Liver (tissue), 9 donors: ENCODE results near the gene C22orf23. TPM values are rescaled to one million over a fixed set of nuclear protein-coding genes. Genes with fewer than 3 reads are reported as not detected.

ENCODE experiments used
- DNase-seq: peaks from one replicate; pipeline ENCODE4 v3.0.0-alpha.2; 2017; ENCODE audit warnings: low spot score
- H3K27ac ChIP-seq, 2 donors: one replicate each; pipeline ENCODE4 v1.7.0; 2013; ENCODE audit warnings: inconsistent platforms in 2 of 2, low read length in 2 of 2, control low read depth in 1 of 2, low read depth in 1 of 2, mild to moderate bottlenecking in 1 of 2
- H3K27me3 ChIP-seq, 4 donors: one replicate each; pipeline versions ENCODE4 v1.6.1 to v1.7.0; 2013; ENCODE audit warnings: low read length in 3 of 4, inconsistent platforms in 1 of 4, mild to moderate bottlenecking in 1 of 4, moderate library complexity in 1 of 4; ENCODE audit not compliant: control insufficient read depth in 4 of 4, insufficient read depth in 4 of 4
- H3K36me3 ChIP-seq, 4 donors: one replicate each; pipeline versions ENCODE4 v1.6.1 to v1.7.0; 2013; ENCODE audit warnings: low read length in 3 of 4, mild to moderate bottlenecking in 3 of 4, low read depth in 1 of 4, moderate library complexity in 1 of 4; ENCODE audit not compliant: control insufficient read depth in 4 of 4, insufficient read depth in 3 of 4
- H3K4me1 ChIP-seq, 4 donors: one replicate each; pipeline versions ENCODE4 v1.6.1 to v1.7.0; 2013; ENCODE audit warnings: low read length in 3 of 4, mild to moderate bottlenecking in 3 of 4, moderate library complexity in 1 of 4; ENCODE audit not compliant: control insufficient read depth in 4 of 4, insufficient read depth in 4 of 4
- H3K4me3 ChIP-seq, 3 donors: one replicate each; pipeline versions ENCODE4 v1.6.1 to v1.7.0; 2013; ENCODE audit warnings: low read length in 3 of 3, control low read depth in 1 of 3, low read depth in 1 of 3, mild to moderate bottlenecking in 1 of 3
- H3K9ac ChIP-seq, 2 donors: one replicate each; pipeline ENCODE4 v1.7.0; 2013; ENCODE audit warnings: low read length in 2 of 2, mild to moderate bottlenecking in 2 of 2, moderate library complexity in 2 of 2, control low read depth in 1 of 2, low read depth in 1 of 2
- H3K9me3 ChIP-seq, 4 donors: one replicate each; pipeline versions ENCODE4 v1.6.1 to v1.7.0; 2013; ENCODE audit warnings: low read length in 3 of 4; ENCODE audit not compliant: control insufficient read depth in 4 of 4
- FOXA1 ChIP-seq: IDR thresholded peaks from 2 replicates; pipeline ENCODE4 v1.6.1; 2016; ENCODE audit warnings: antibody characterized with exemption
- FOXA2 ChIP-seq: IDR thresholded peaks from 2 replicates; pipeline ENCODE4 v1.6.1; 2016; ENCODE audit warnings: antibody characterized with exemption
- GABPA ChIP-seq, 2 donors: IDR thresholded peaks in 1 of 2; conservative IDR thresholded peaks in 1 of 2; 2 replicates each; pipeline ENCODE4 v1.6.1; 2016; ENCODE audit warnings: antibody characterized with exemption in 2 of 2, mild to moderate bottlenecking in 1 of 2, moderate library complexity in 1 of 2
- HNF4A ChIP-seq, 2 donors: conservative IDR thresholded peaks; 2 replicates each; pipeline ENCODE4 v1.6.1; 2016; ENCODE audit warnings: antibody characterized with exemption in 2 of 2, mild to moderate bottlenecking in 2 of 2
- HNF4G ChIP-seq: IDR thresholded peaks from 2 replicates; pipeline ENCODE4 v1.6.1; 2016; ENCODE audit warnings: antibody characterized with exemption
- JUND ChIP-seq, 2 donors: IDR thresholded peaks; 2 replicates each; pipeline ENCODE4 v1.6.1; 2016; ENCODE audit warnings: antibody characterized with exemption in 2 of 2
- NR2F2 ChIP-seq: IDR thresholded peaks from 2 replicates; pipeline ENCODE4 v1.6.1; 2016; ENCODE audit warnings: antibody characterized with exemption
- RAD21 ChIP-seq, 2 donors: IDR thresholded peaks; 2 replicates each; pipeline ENCODE4 v1.6.1; 2016; ENCODE audit warnings: antibody characterized with exemption in 2 of 2, mild to moderate bottlenecking in 2 of 2
- RXRA ChIP-seq, 2 donors: IDR thresholded peaks; 2 replicates each; pipeline ENCODE4 v1.6.1; 2017 to 2018; ENCODE audit warnings: antibody characterized with exemption in 2 of 2, mild to moderate bottlenecking in 1 of 2
- SP1 ChIP-seq: IDR thresholded peaks from 2 replicates; pipeline ENCODE4 v1.6.1; 2018; ENCODE audit warnings: antibody characterized with exemption, mild to moderate bottlenecking
- YY1 ChIP-seq: IDR thresholded peaks from 2 replicates; pipeline ENCODE4 v1.6.1; 2016; ENCODE audit warnings: antibody characterized with exemption, mild to moderate bottlenecking
- ZBTB33 ChIP-seq: IDR thresholded peaks from 2 replicates; pipeline ENCODE4 v1.6.1; 2016; ENCODE audit warnings: antibody characterized with exemption
- WGBS: extraction: QIAGEN DNeasy Blood & Tissue Kit; methylation state at CpG from one replicate; pipeline ENCODE4 v1.1.7; 2013; 5-methylcytosine and 5-hydroxymethylcytosine counted together
- polyA plus RNA-seq, 2 donors: library from polyadenylated mRNA; stranded (reverse) in 1 of 2; unstranded in 1 of 2; fragments of 200-250 nt in 1 of 2; fragments of >200 nt in 1 of 2; fragmentation: Nextera tagmentation in 1 of 2; extraction: Ambion mirVana in 1 of 2; gene quantifications; one replicate each; pipeline versions ENCODE4 v1.2.1 to v1.2.3, GENCODE V29; 2013 to 2015
- total RNA-seq, 2 donors: library from RNA; depleted of rRNA; stranded (reverse); fragments of >200 nt; gene quantifications; one replicate each; pipeline ENCODE4 v1.2.3, GENCODE V29; 2014
- TF ChIP-seq, protein P1 (sequence below): IDR thresholded peaks from 2 replicates; pipeline ENCODE4 v1.6.1; 2016; ENCODE audit warnings: antibody characterized with exemption
- donor health status: healthy.
- donor health status: healthy.
- donor health status: healthy.
- donor health status: healthy.
- donor health status: healthy.

C22orf23 gene
- total and polyA plus RNA-seq, 4 donors: 0.02 TPM; not detected in 3

DNA sequence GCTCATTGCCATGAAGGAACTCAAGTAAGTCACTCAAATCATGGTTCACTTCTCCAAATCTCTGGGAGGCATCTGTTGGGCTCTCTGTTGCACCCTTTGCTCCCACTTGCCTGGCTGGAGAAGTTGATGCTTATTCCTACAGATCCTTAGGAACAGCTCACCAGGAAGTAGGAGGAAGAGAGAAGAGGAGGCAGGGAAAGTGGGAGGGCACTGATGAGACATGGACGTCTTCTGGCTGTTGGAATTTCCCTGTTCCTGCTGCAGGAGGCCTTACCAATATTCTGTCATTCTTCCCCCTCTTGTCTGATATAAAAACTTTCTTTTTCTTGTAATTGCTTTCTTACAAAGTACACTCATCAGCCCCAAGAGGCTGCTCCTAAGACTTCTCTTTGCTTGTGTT, 13.7 kb upstream of the C22orf23 start:
- 68% methylated on average over 1 of the region's 1 CpG for WGBS
- Histone ChIP-seq H3K9me3 (no peaks in the 10 kb centered on the region), H3K9ac (no peak overlapping the region), H3K36me3 (peaks cover 2 to 39% (median 28%) of the 10 kb centered on the region in 4 donors), H3K4me3 (no peak overlapping the region), H3K27ac (no peak overlapping the region), H3K4me1 (peaks cover 0 to 8% (median 3%) of the 10 kb centered on the region in 4 donors), H3K27me3 (no peaks in the 10 kb centered on the region)
- TF ChIP-seq GABPA (IDR thresholded peaks at IDR 0.05 in 1 of 2, conservative IDR thresholded peaks at IDR 0.05 in 1 of 2) (no peak), YY1 (no peak), JUND (IDR thresholded peaks at IDR 0.05) (no peak), HNF4G (no peak)
- DNase-seq: no peak

DNA sequence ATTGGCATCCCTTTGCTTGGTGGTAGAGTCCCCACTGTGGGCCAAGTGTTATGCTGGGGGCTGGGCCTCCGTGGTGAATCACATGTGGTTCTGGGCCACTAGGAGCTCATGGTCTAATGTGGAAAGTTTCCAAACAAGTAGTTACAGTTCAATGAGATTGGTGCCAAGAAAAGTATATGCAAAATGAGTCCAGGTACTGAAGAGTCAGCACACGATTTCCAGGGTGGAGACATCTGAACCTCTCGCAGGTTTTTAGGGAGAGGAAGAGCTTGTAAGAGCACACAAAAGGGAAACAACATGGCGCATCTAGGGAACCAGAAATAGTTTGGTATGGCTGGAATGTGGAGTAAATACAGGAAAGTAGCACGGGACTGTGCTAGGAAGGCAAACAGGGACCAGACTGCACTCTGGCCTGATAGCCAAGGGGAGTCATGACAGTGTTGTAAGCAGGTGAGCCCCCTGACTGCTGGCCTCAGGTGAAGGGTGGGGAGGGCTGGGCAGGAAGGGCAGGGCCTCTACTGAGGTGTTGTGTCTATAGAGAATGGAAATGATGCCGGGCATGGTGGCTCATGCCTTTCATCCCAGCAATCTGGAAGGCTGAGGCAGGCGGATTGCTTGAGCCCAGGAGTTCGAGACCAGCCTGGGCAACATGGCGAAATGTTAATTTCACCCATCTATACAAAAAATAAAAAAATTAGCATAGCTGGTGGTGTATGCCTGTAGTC, 12.7 kb upstream of the C22orf23 start:
- no peak overlapping the region for H3K9ac ChIP-seq
- DNase-seq: no peak
- no peaks in the 10 kb centered on the region for H3K9me3 ChIP-seq
- H3K4me3 ChIP-seq: no peak overlapping the region
- no peak overlapping the region for H3K27ac ChIP-seq
- peaks cover 0 to 8% (median 3%) of the 10 kb centered on the region in 4 donors for H3K4me1 ChIP-seq
- H3K27me3 ChIP-seq: no peaks in the 10 kb centered on the region
- H3K36me3 ChIP-seq: peaks cover 2 to 49% (median 34%) of the 10 kb centered on the region in 4 donors
- no peak for TF ChIP-seq HNF4G
- TF ChIP-seq, protein P1, sequence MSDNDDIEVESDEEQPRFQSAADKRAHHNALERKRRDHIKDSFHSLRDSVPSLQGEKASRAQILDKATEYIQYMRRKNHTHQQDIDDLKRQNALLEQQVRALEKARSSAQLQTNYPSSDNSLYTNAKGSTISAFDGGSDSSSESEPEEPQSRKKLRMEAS: no peak
- no peak for TF ChIP-seq HNF4A (conservative IDR thresholded peaks at IDR 0.05)
- TF ChIP-seq JUND (IDR thresholded peaks at IDR 0.05): no peak
- no peak for TF ChIP-seq YY1
- no peak for TF ChIP-seq RXRA (IDR thresholded peaks at IDR 0.05)
- TF ChIP-seq FOXA1: no peak
- no peak for TF ChIP-seq FOXA2
- TF ChIP-seq SP1: no peak
- TF ChIP-seq RAD21 (IDR thresholded peaks at IDR 0.05): no peak
- no peak for TF ChIP-seq NR2F2
- WGBS: 83% methylated on average over 9 of the region's 9 CpGs

- peaks cover 4 to 62% (median 37%) of the 10 kb centered on the region in 4 donors for H3K36me3 ChIP-seq
- no peaks in the 10 kb centered on the region for H3K27me3 ChIP-seq
- H3K4me3 ChIP-seq: no peak overlapping the region
- 97% methylated on average over 4 of the region's 4 CpGs for WGBS
- no peak overlapping the region for H3K27ac ChIP-seq
- H3K9ac ChIP-seq: no peak overlapping the region
- H3K4me1 ChIP-seq: peaks cover 0 to 20% (median 14%) of the 10 kb centered on the region in 4 donors
- DNase-seq: no peak
- TF ChIP-seq ZBTB33: no peak
- TF ChIP-seq FOXA1: no peak
- no peaks in the 10 kb centered on the region for H3K9me3 ChIP-seq
Measured at GRCh38 chr22:37961062-37961461, 7.7 kb upstream of the C22orf23 start.
